ENCODE data around the gene LRCH1.

DNA sequence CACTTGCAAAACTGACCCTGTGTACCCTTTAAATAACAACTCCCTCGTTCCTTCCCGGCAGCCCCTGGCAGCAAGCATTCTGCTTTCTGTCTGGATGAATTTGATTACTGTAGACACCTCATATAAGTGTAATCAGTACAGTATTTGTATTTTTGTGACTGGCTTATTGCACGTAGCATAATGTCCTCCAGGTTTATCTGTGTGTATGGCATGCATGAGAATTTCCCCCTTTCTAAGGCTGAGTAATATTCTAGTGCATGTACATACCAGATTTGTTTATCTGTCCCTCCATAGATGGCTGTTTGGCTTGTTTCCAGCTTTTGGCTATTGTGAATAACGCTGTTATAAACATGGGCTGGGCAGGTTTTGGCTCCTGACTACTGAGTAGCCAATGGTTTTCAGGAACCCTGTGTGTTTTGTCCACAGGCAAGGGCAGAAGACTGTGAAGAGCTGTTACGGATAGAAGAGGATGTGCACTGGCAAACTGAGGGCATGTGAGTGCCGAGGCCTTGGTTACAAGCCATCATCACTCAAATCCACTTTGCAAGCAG lies 146.0 kb downstream of the LRCH1 start:
- TF ChIP-seq CTCF (conservative IDR thresholded peaks at IDR 0.05; ENCODE audit: low read depth, low read length) (no peak), CHD1 (IDR thresholded peaks at IDR 0.05; ENCODE audit: low read depth, low read length) (no peak), POLR2A (IDR thresholded peaks at IDR 0.05; ENCODE audit: low read depth, low read length) (no peak)
